MCF 10A (cell line): ENCODE measurements around the gene SUN2. TPM values are rescaled to one million over a fixed set of nuclear protein-coding genes. Genes with fewer than 3 reads are reported as not detected.

Experiments used
- BruUV-seq: library from RNA; stranded (reverse); fragments of 400-500 nt; replicated peaks from 2 replicates; lab custom pipeline; 2021; lab: Mats Ljungman, UMichigan
- CTCF ChIA-PET: fragments of 300-600 bp; sonication (Branson Sonifier 250); formaldehyde crosslinking; extraction: SDS; loops from one replicate; lab custom pipeline; 2021; ENCODE audit warnings: antibody characterized with exemption, inconsistent platforms; lab: Yijun Ruan, JAX
- POLR2A ChIA-PET: fragments of 300-600, 350-650 bp; sonication (Branson Sonifier 250); formaldehyde crosslinking; extraction: SDS; loops from one replicate; lab custom pipeline; 2020; ENCODE audit warnings: antibody characterized with exemption, inconsistent platforms; lab: Yijun Ruan, JAX
- DNase-seq: peaks from one replicate; pipeline ENCODE4 v3.0.0-alpha.2; 2018; ENCODE audit not compliant: unreplicated experiment
- H3K27ac Mint-ChIP-seq: one replicate; pipeline ENCODE4 v1.8.0; 2022; ENCODE audit warnings: mild to moderate bottlenecking, low read depth, mixed read lengths; ENCODE audit not compliant: unreplicated experiment
- H3K27me3 Mint-ChIP-seq: one replicate; pipeline ENCODE4 v1.8.0; 2022; ENCODE audit warnings: mixed read lengths; ENCODE audit not compliant: insufficient read depth, unreplicated experiment
- H3K36me3 Mint-ChIP-seq: one replicate; pipeline ENCODE4 v1.8.0; 2022; ENCODE audit warnings: mild to moderate bottlenecking, moderate library complexity, mixed read lengths; ENCODE audit not compliant: insufficient read depth, unreplicated experiment
- H3K4me1 Mint-ChIP-seq: one replicate; pipeline ENCODE4 v1.8.0; 2022; ENCODE audit warnings: mixed read lengths; ENCODE audit not compliant: insufficient read depth, unreplicated experiment
- H3K4me3 Mint-ChIP-seq: one replicate; pipeline ENCODE4 v1.8.0; 2022; ENCODE audit warnings: mild to moderate bottlenecking, moderate library complexity, mixed read lengths; ENCODE audit not compliant: unreplicated experiment
- H3K9me3 Mint-ChIP-seq: one replicate; pipeline ENCODE4 v1.8.0; 2022; ENCODE audit warnings: mixed read lengths; ENCODE audit not compliant: unreplicated experiment
- CTCF ChIP-seq: fragments of 200-600 bp; IDR thresholded peaks from one replicate; pipeline ENCODE4 v1.8.0; 2022; ENCODE audit warnings: antibody characterized with exemption, mild to moderate bottlenecking; ENCODE audit not compliant: unreplicated experiment
- intact Hi-C: fragments of 100-400 bp; cut with micrococcal nuclease; formaldehyde crosslinking; loops from 2 replicates; pipeline ENCODE4 v1.14.1; 2022
- total RNA-seq: library from RNA; stranded (reverse); gene quantifications from 2 replicates; pipeline ENCODE4 v1.2.3, GENCODE V29; 2022

SUN2 gene
- total RNA-seq, 1 experiment from 2014 or later, result 66.8 TPM

- H3K27ac Mint-ChIP-seq, result no peak overlapping the region
- H3K36me3 Mint-ChIP-seq, result no peaks in the 10 kb centered on the region
- no peak for TF ChIP-seq CTCF
- no peaks in the 10 kb centered on the region for H3K9me3 Mint-ChIP-seq
- POLR2A ChIA-PET, result no interaction called here
- CTCF ChIA-PET, result interaction anchor here (0.6 kb wide), 1 partner anchor 276 kb away, joined by 5 read pairs; no protein-coding TSS in a partner anchor
- no TSS peak for BruUV-seq
- no peak for DNase-seq
- no peak overlapping the region for H3K4me3 Mint-ChIP-seq
- intact Hi-C loops, result no loop called here
- peaks cover 5% of the 10 kb centered on the region for H3K4me1 Mint-ChIP-seq
- no peaks in the 10 kb centered on the region for H3K27me3 Mint-ChIP-seq
These were observed 16.8 kb upstream of the SUN2 start for GRCh38 chr22:38772623-38772873.

GRCh38 chr22:38770257-38770949 lies 14.6 kb upstream of the SUN2 start:
- intact Hi-C loops, result no loop called here
- no TSS peak for BruUV-seq
- H3K27me3 Mint-ChIP-seq, result no peaks in the 10 kb centered on the region
- CTCF ChIA-PET, result interaction anchor here (0.6 to 3.2 kb wide), 10 partner anchors 7 to 716 kb away, joined by 3 to 30 read pairs (median 4); no protein-coding TSS in a partner anchor
- DNase-seq, result no peak
- H3K27ac Mint-ChIP-seq, result no peak overlapping the region
- H3K9me3 Mint-ChIP-seq, result no peaks in the 10 kb centered on the region
- H3K4me1 Mint-ChIP-seq, result peaks cover 5% of the 10 kb centered on the region
- no peaks in the 10 kb centered on the region for H3K36me3 Mint-ChIP-seq
- POLR2A ChIA-PET, result interaction anchor here (0.5 to 0.6 kb wide), 2 partner anchors 47 to 71 kb away, joined by 3 to 4 read pairs; no protein-coding TSS in a partner anchor
- no peak overlapping the region for H3K4me3 Mint-ChIP-seq
- TF ChIP-seq CTCF, result no peak

GRCh38 chr22:38768036-38768435 lies 12.2 kb upstream of the SUN2 start:
- Mint-ChIP-seq H3K36me3 (no peaks in the 10 kb centered on the region), H3K27ac (no peak overlapping the region), H3K9me3 (no peaks in the 10 kb centered on the region), H3K4me1 (peaks cover 6% of the 10 kb centered on the region), H3K27me3 (no peaks in the 10 kb centered on the region), H3K4me3 (no peak overlapping the region)
- intact Hi-C loops, result loop anchor here (1.0 to 5.0 kb wide), 3 partner anchors 74 to 354 kb away; partner anchors contain the start of gene NPTXR
- no TSS peak for BruUV-seq
- POLR2A ChIA-PET, result no interaction called here
- CTCF ChIA-PET, result interaction anchor here (0.6 to 3.2 kb wide), 11 partner anchors 10 to 765 kb away, joined by 3 to 30 read pairs (median 8); partner anchors contain the start of genes RPS19BP1 and SUN2
- DNase-seq, result no peak
- no peak for TF ChIP-seq CTCF

DNA sequence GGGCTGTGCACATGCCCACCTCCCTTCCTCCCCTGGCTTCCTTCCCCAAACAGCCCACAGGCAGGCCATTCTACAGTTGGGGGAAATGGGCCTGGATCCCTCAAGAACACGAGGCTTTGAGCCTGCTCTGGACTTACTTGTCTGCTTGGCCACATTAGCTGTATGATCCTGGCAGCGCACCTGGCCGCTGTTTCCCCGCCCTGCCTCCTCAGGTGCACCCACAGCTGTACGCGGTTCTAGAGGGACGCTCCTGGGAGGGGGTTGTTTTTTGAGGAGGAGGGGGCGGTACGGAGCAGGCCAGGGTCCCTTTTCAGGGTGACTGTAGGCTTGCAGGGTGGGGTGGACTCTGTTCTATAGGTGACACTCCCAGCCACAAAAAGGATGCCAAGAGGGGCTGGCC lies 11.5 kb upstream of the SUN2 start:
- no peaks in the 10 kb centered on the region for H3K36me3 Mint-ChIP-seq
- BruUV-seq, result no TSS peak
- ChIA-PET POLR2A (interaction anchor here (0.6 kb wide), 1 partner anchor 11 kb away, joined by 3 read pairs; no protein-coding TSS in a partner anchor), CTCF (interaction anchor here (0.5 to 3.2 kb wide), 13 partner anchors 12 to 765 kb away, joined by 3 to 30 read pairs (median 3); partner anchors contain the start of gene RPS19BP1)
- no peak overlapping the region for H3K4me3 Mint-ChIP-seq
- DNase-seq, result no peak
- TF ChIP-seq CTCF, result no peak
- H3K9me3 Mint-ChIP-seq, result no peaks in the 10 kb centered on the region
- intact Hi-C loops, result loop anchor here (5.0 kb wide), 2 partner anchors 75 to 355 kb away; partner anchors contain the start of gene NPTXR
- peaks cover 6% of the 10 kb centered on the region for H3K4me1 Mint-ChIP-seq
- H3K27ac Mint-ChIP-seq, result no peak overlapping the region
- H3K27me3 Mint-ChIP-seq, result no peaks in the 10 kb centered on the region
